ENCODE data around the gene CAPN3. TPM values are rescaled to one million over a fixed set of nuclear protein-coding genes. Genes with fewer than 3 reads are reported as not detected.

The CAPN3 gene
- total RNA-seq, 2 experiments from 2014 or later = 1.5 to 1.6 TPM

- TF ChIP-seq CTCF (conservative IDR thresholded peaks at IDR 0.05; ENCODE audit: low read length) (no peak), EZH2phosphoT487 (IDR thresholded peaks at IDR 0.05; ENCODE audit: borderline replicate concordance, low read depth, low read length) (no peak)
- DNase-seq (ENCODE audit: low spot score) = no peak
These were observed 6.9 kb upstream of the CAPN3 start for GRCh38 chr15:42352401-42352800.

GRCh38 chr15:42353061-42353460 lies 6.2 kb upstream of the CAPN3 start:
- no TSS peak for BruUV-seq (replicated peaks)
- Histone ChIP-seq H3K9me2 (ENCODE audit: insufficient read depth, low read length) (no peaks in the 10 kb centered on the region), H3K27ac (ENCODE audit: low read depth, low read length, poor library complexity, severe bottlenecking) (no peak overlapping the region), H3K4me2 (ENCODE audit: low read length) (no peak overlapping the region), H3K9me3 (ENCODE audit: low read length) (no peaks in the 10 kb centered on the region), H2AFZ (ENCODE audit: low read length) (no peak overlapping the region), H3K36me3 (ENCODE audit: insufficient read depth, low read length) (peaks cover 4% of the 10 kb centered on the region; the same call in 1 of the 2 replicates), H4K20me1 (ENCODE audit: insufficient read depth, low read length) (no peaks in the 10 kb centered on the region), H3K4me1 (ENCODE audit: insufficient read depth, low read length, poor library complexity, severe bottlenecking) (no peaks in the 10 kb centered on the region), H3K4me3 (ENCODE audit: low read depth, low read length, poor library complexity, severe bottlenecking) (no peak overlapping the region), H3K79me2 (ENCODE audit: insufficient read depth, low read depth, low read length) (no peaks in the 10 kb centered on the region)
- TF ChIP-seq CTCF (conservative IDR thresholded peaks at IDR 0.05; ENCODE audit: low read length) = no peak
- no peak for TF ChIP-seq EZH2phosphoT487 (IDR thresholded peaks at IDR 0.05; ENCODE audit: borderline replicate concordance, low read depth, low read length)
- ChIA-PET CTCF (ENCODE audit: unreplicated experiment) (no interaction called here), POLR2A (interaction anchor here (0.5 kb wide), 1 partner anchor 777 kb away, joined by 3 read pairs; no protein-coding TSS in a partner anchor)
- no peak for DNase-seq (ENCODE audit: low spot score)
- intact Hi-C loops (cut with micrococcal nuclease; ENCODE audit: unreplicated experiment) = no loop called here

More at GRCh38 chr15:42352401-42352800, 6.9 kb upstream of the CAPN3 start:
- Histone ChIP-seq H3K36me3 (ENCODE audit: insufficient read depth, low read length) (peaks cover 4% of the 10 kb centered on the region; the same call in 1 of the 2 replicates), H3K4me2 (ENCODE audit: low read length) (no peak overlapping the region), H3K9me3 (ENCODE audit: low read length) (no peaks in the 10 kb centered on the region), H3K79me2 (ENCODE audit: insufficient read depth, low read depth, low read length) (no peaks in the 10 kb centered on the region), H4K20me1 (ENCODE audit: insufficient read depth, low read length) (no peaks in the 10 kb centered on the region), H3K4me3 (ENCODE audit: low read depth, low read length, poor library complexity, severe bottlenecking) (no peak overlapping the region), H2AFZ (ENCODE audit: low read length) (no peak overlapping the region), H3K27ac (ENCODE audit: low read depth, low read length, poor library complexity, severe bottlenecking) (no peak overlapping the region), H3K9me2 (ENCODE audit: insufficient read depth, low read length) (no peaks in the 10 kb centered on the region), H3K4me1 (ENCODE audit: insufficient read depth, low read length, poor library complexity, severe bottlenecking) (no peaks in the 10 kb centered on the region)
- ChIA-PET POLR2A (no interaction called here), CTCF (ENCODE audit: unreplicated experiment) (no interaction called here)
- intact Hi-C loops (cut with micrococcal nuclease; ENCODE audit: unreplicated experiment) = no loop called here
- BruUV-seq (replicated peaks) = no TSS peak

- H3K9me2 ChIP-seq (ENCODE audit: insufficient read depth, low read length) = no peaks in the 10 kb centered on the region
- intact Hi-C loops (cut with micrococcal nuclease; ENCODE audit: unreplicated experiment) = no loop called here
- no peak for TF ChIP-seq CTCF (conservative IDR thresholded peaks at IDR 0.05; ENCODE audit: low read length)
- no peak for TF ChIP-seq EZH2phosphoT487 (IDR thresholded peaks at IDR 0.05; ENCODE audit: borderline replicate concordance, low read depth, low read length)
- H3K79me2 ChIP-seq (ENCODE audit: insufficient read depth, low read depth, low read length) = no peaks in the 10 kb centered on the region
- no peak overlapping the region for H2AFZ ChIP-seq (ENCODE audit: low read length)
- no TSS peak for BruUV-seq (replicated peaks)
- DNase-seq (ENCODE audit: low spot score) = no peak
- ChIA-PET CTCF (ENCODE audit: unreplicated experiment) (no interaction called here), POLR2A (interaction anchor here (1.0 kb wide), 1 partner anchor 16 kb away, joined by 7 read pairs; no protein-coding TSS in a partner anchor)
- H3K36me3 ChIP-seq (ENCODE audit: insufficient read depth, low read length) = peaks cover 4% of the 10 kb centered on the region; the same call in 1 of the 2 replicates
- H3K4me1 ChIP-seq (ENCODE audit: insufficient read depth, low read length, poor library complexity, severe bottlenecking) = peaks cover 3% of the 10 kb centered on the region
- H4K20me1 ChIP-seq (ENCODE audit: insufficient read depth, low read length) = no peaks in the 10 kb centered on the region
- no peaks in the 10 kb centered on the region for H3K9me3 ChIP-seq (ENCODE audit: low read length)
- H3K27ac ChIP-seq (ENCODE audit: low read depth, low read length, poor library complexity, severe bottlenecking) = no peak overlapping the region
- no peak overlapping the region for H3K4me3 ChIP-seq (ENCODE audit: low read depth, low read length, poor library complexity, severe bottlenecking)
- H3K4me2 ChIP-seq (ENCODE audit: low read length) = no peak overlapping the region
These were observed 4.5 kb upstream of the CAPN3 start for GRCh38 chr15:42354824-42355223.
